ENCODE data around the gene ATP1A1.

- TF ChIP-seq CTCF (IDR thresholded peaks at IDR 0.05) (no peak), POLR2A (IDR thresholded peaks at IDR 0.05) (no peak)
These were observed 43.9 kb downstream of the ATP1A1 start for GRCh38 chr1:116416854-116417513.

Measured in ovary (tissue), 3 donors.